Fibroblast of mammary gland (primary cell): Measurements from ENCODE around the gene BCL3.
"Not testable (repeated sequence)": the region's sequence is repeated elsewhere in the genome, so short reads cannot be mapped to it uniquely, and the experiment has no call there.

ENCODE experiments used
- DNase-seq: peaks from one replicate; pipeline ENCODE4 v3.0.0-alpha.2; 2010; ENCODE audit warnings: low read depth
- H3K4me3 ChIP-seq: 2 replicates; pipeline ENCODE4 v1.5.1; 2011; ENCODE audit warnings: low read depth, mild to moderate bottlenecking, low read length, moderate library complexity; ENCODE audit not compliant: control insufficient read depth
- CTCF ChIP-seq: conservative IDR thresholded peaks from 2 replicates; pipeline ENCODE4 v1.5.1; 2011; ENCODE audit warnings: low read depth, low read length, inconsistent platforms; ENCODE audit not compliant: control insufficient read depth, insufficient read depth

The BCL3 gene

DNA sequence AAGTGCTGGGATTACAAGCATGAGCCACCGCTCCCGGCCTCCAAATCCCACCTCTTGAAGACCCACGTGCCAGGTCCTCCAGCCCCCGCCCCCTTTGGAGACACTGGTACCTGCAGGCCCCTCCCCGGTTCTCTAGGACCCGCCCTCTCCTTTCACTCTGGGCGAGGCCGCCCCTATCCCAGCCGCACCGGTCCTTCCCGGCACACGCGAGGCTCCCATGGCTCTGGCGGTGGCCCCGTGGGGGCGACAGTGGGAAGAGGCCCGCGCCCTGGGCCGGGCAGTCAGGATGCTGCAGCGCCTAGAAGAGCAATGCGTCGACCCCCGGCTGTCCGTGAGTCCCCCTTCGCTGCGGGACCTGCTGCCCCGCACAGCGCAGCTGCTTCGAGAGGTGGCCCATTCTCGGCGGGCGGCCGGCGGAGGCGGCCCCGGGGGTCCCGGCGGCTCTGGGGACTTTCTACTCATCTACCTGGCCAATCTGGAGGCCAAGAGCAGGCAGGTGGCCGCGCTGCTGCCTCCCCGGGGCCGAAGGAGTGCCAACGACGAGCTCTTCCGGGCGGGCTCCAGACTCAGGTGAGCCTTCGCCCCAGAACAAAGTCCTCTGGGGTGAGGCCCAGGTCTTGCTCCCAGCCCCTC, 29.3 kb downstream of the BCL3 start, which contains the start of gene CBLC:
Gene CBLC (plus strand): TSS at position 176 of the 633 bp plus-strand sequence. CDS start 42 bp downstream, at position 218.
- TF ChIP-seq CTCF, result no peak
- H3K4me3 ChIP-seq, result no peak within 1 kb of the TSS
- DNase-seq, result no peak

DNA sequence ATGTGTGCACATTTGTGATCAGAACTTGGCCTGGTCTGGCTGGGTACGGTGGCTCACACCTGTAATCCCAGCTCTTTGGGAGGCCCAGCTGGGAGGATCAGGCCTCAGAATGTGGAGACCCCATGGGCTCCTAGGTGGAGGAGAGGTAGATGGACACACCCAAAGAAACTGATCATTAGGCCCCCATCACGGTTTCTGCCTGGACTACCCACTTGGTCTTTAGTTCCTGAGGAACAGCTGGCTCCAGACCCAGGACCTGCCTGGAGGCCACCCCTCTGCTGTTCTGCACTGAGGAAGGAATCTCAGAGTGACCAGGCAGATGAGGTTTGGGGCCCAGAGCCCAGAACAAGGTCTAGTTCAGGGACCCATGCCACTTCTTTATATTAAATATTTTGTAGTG, 30.6 kb downstream of the BCL3 start:
- no peak for DNase-seq
- no peak overlapping the region for H3K4me3 ChIP-seq
- TF ChIP-seq CTCF, result no peak

- not testable (repeated sequence) for DNase-seq, H3K4me3 ChIP-seq
These were observed 33.2 kb downstream of the BCL3 start for GRCh38 chr19:44781694-44782093.

DNA sequence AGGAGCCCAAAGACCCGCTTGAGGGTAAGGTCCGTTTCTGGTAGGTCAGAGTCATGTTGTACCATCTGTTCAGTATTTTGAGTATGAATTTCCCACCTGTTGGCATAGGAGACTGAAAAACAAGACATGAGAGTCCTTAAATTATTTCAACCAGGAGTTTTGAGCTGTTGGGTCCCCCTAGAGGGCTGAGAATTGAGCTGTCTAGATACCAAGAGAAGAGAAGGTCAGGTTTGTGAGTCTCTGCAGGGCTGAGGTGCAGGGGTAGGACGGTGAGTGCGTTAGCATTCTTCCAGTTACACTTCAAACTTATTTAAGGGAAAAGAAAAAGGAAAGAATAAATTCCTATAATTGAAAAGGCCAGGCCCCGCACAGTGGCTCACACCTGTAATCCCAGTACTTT, 34.2 kb downstream of the BCL3 start:
- peak; percentile 4 for TF ChIP-seq CTCF
- no peak for DNase-seq
- no peak overlapping the region for H3K4me3 ChIP-seq

DNA sequence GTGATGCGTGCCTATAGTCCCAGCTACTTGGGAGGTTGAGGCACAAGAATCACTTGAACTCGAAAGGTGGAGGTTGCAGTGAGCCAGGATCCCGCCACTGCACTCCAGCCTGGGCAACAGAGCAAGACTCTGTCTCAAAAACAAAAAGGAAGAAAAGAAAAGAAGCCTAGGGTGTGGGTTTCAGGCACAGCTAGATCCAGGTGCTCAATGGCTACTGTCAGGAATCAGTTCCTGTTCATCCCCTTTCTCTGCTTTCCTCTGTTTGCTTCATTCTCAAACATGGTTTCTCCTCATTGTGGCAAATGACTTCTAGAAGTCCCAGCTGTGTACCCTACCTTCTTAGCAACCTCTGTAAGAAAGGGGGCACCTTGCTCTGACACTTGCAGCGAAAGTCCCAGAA, 35.0 kb downstream of the BCL3 start:
- no peak for TF ChIP-seq CTCF
- no peak for DNase-seq
- no peak overlapping the region for H3K4me3 ChIP-seq

- TF ChIP-seq CTCF, result no peak
- no peak for DNase-seq
- no peak overlapping the region for H3K4me3 ChIP-seq
These were observed 36.8 kb downstream of the BCL3 start for GRCh38 chr19:44785271-44785670.

- H3K4me3 ChIP-seq, result no peak overlapping the region
- TF ChIP-seq CTCF, result no peak
- no peak for DNase-seq
These were observed 37.5 kb downstream of the BCL3 start for GRCh38 chr19:44785993-44786392.
